IPS DF 6.9 (cell line): ENCODE measurements around the gene INSYN1.

Experiments
- DNase-seq: peaks from one replicate; pipeline ENCODE4 v3.0.0-alpha.2; 2013; ENCODE audit warnings: low read depth, low spot score
- H3K27ac ChIP-seq: one replicate; pipeline ENCODE4 v1.5.1; 2013; ENCODE audit warnings: low read length, control low read depth
- H3K27me3 ChIP-seq: 2 replicates; pipeline ENCODE4 v1.6.1; 2013; ENCODE audit warnings: mild to moderate bottlenecking, low read length; ENCODE audit not compliant: control insufficient read depth, insufficient read depth
- H3K36me3 ChIP-seq: 2 replicates; pipeline ENCODE4 v1.6.1; 2013; ENCODE audit warnings: low read length; ENCODE audit not compliant: control insufficient read depth, insufficient read depth
- H3K4me1 ChIP-seq: 2 replicates; pipeline ENCODE4 v1.6.1; 2013; ENCODE audit warnings: low read length; ENCODE audit not compliant: control insufficient read depth, insufficient read depth
- H3K4me3 ChIP-seq: 2 replicates; pipeline ENCODE4 v1.5.1; 2013; ENCODE audit warnings: mild to moderate bottlenecking, low read length
- H3K9me3 ChIP-seq: 2 replicates; pipeline ENCODE4 v1.6.1; 2013; ENCODE audit warnings: low read length, inconsistent platforms; ENCODE audit not compliant: control insufficient read depth, insufficient read depth
- WGBS: extraction: QIAGEN DNeasy Blood & Tissue Kit; methylation state at CpG from one replicate; pipeline ENCODE4 v1.1.7; 2013; ENCODE audit warnings: mixed read lengths, missing lambda C conversion rate; ENCODE audit not compliant: insufficient read length, insufficient coverage; 5-methylcytosine and 5-hydroxymethylcytosine counted together

The INSYN1 gene

GRCh38 chr15:73700041-73700842 is 52.9 kb downstream of the INSYN1 start:
- H3K4me1 ChIP-seq: peaks cover 4% of the 10 kb centered on the region
- peak; percentile 47 for DNase-seq
- no peak overlapping the region for H3K4me3 ChIP-seq
- peaks cover 4% of the 10 kb centered on the region for H3K36me3 ChIP-seq
- no peaks in the 10 kb centered on the region for H3K27me3 ChIP-seq
- H3K9me3 ChIP-seq: no peaks in the 10 kb centered on the region
- WGBS: no CpG with 5 or more reads among the region's 13 CpGs
- H3K27ac ChIP-seq: no peak overlapping the region

- WGBS: no CpG with 5 or more reads among the region's 14 CpGs
- DNase-seq: no peak
- H3K36me3 ChIP-seq: peaks cover 3% of the 10 kb centered on the region; the same call in 1 of the 2 replicates
- H3K9me3 ChIP-seq: no peaks in the 10 kb centered on the region
- H3K27ac ChIP-seq: no peak overlapping the region
- H3K4me1 ChIP-seq: peaks cover 6% of the 10 kb centered on the region
- H3K27me3 ChIP-seq: no peaks in the 10 kb centered on the region
- H3K4me3 ChIP-seq: no peak overlapping the region
Observed at GRCh38 chr15:73699249-73700040, 53.7 kb downstream of the INSYN1 start.

- Histone ChIP-seq H3K27ac (no peak overlapping the region), H3K4me1 (peaks cover 5% of the 10 kb centered on the region), H3K36me3 (no peaks in the 10 kb centered on the region), H3K4me3 (no peak overlapping the region), H3K27me3 (no peaks in the 10 kb centered on the region), H3K9me3 (no peaks in the 10 kb centered on the region)
- no peak for DNase-seq
- no CpG with 5 or more reads among the region's 9 CpGs for WGBS
Observed at GRCh38 chr15:73697033-73697467, 56.1 kb downstream of the INSYN1 start.

GRCh38 chr15:73696641-73697001 is 56.5 kb downstream of the INSYN1 start:
- Histone ChIP-seq H3K9me3 (no peaks in the 10 kb centered on the region), H3K4me3 (no peak overlapping the region), H3K27me3 (no peaks in the 10 kb centered on the region), H3K27ac (no peak overlapping the region), H3K36me3 (no peaks in the 10 kb centered on the region), H3K4me1 (peaks cover 5% of the 10 kb centered on the region)
- DNase-seq: no peak
- WGBS: no CpG with 5 or more reads among the region's 1 CpG

- WGBS: no CpG with 5 or more reads among the region's 16 CpGs
- Histone ChIP-seq H3K9me3 (no peaks in the 10 kb centered on the region), H3K27ac (no peak overlapping the region), H3K27me3 (no peaks in the 10 kb centered on the region), H3K36me3 (no peaks in the 10 kb centered on the region), H3K4me3 (no peak overlapping the region), H3K4me1 (peaks cover 5% of the 10 kb centered on the region)
- no peak for DNase-seq
Observed at GRCh38 chr15:73695773-73696640, 57.1 kb downstream of the INSYN1 start.

- WGBS: no CpG with 5 or more reads among the region's 5 CpGs
Observed at GRCh38 chr15:73694419-73694818, 58.7 kb downstream of the INSYN1 start.

GRCh38 chr15:73691396-73691795 is 61.8 kb downstream of the INSYN1 start:
- Histone ChIP-seq H3K36me3 (no peaks in the 10 kb centered on the region), H3K27me3 (no peaks in the 10 kb centered on the region), H3K4me1 (peaks cover 4% of the 10 kb centered on the region; the same call in 1 of the 2 replicates), H3K27ac (no peak overlapping the region), H3K9me3 (no peaks in the 10 kb centered on the region), H3K4me3 (no peak overlapping the region)
- DNase-seq: no peak
- WGBS: no CpG with 5 or more reads among the region's 6 CpGs

More at GRCh38 chr15:73694419-73694818, 58.7 kb downstream of the INSYN1 start:
- no peak overlapping the region for H3K4me3 ChIP-seq
- DNase-seq: no peak
- peaks cover 5% of the 10 kb centered on the region for H3K4me1 ChIP-seq
- H3K36me3 ChIP-seq: no peaks in the 10 kb centered on the region
- H3K27me3 ChIP-seq: no peaks in the 10 kb centered on the region
- H3K9me3 ChIP-seq: no peaks in the 10 kb centered on the region
- no peak overlapping the region for H3K27ac ChIP-seq

GRCh38 chr15:73688455-73688854 is 64.7 kb downstream of the INSYN1 start:
- WGBS: no CpG with 5 or more reads among the region's 6 CpGs
- Histone ChIP-seq H3K36me3 (no peaks in the 10 kb centered on the region), H3K4me3 (no peak overlapping the region), H3K4me1 (peaks cover 6% of the 10 kb centered on the region), H3K27me3 (no peaks in the 10 kb centered on the region), H3K27ac (no peak overlapping the region), H3K9me3 (no peaks in the 10 kb centered on the region)
- no peak for DNase-seq

- no CpG with 5 or more reads among the region's 2 CpGs for WGBS
- no peak overlapping the region for H3K4me3 ChIP-seq
- H3K9me3 ChIP-seq: no peaks in the 10 kb centered on the region
- H3K27me3 ChIP-seq: no peaks in the 10 kb centered on the region
- no peak overlapping the region for H3K27ac ChIP-seq
- peaks cover 6% of the 10 kb centered on the region for H3K4me1 ChIP-seq
- no peaks in the 10 kb centered on the region for H3K36me3 ChIP-seq
- no peak for DNase-seq
Observed at GRCh38 chr15:73687351-73687750, 65.8 kb downstream of the INSYN1 start.

GRCh38 chr15:73686781-73687256 is 66.3 kb downstream of the INSYN1 start:
- Histone ChIP-seq H3K4me3 (no peak overlapping the region), H3K27me3 (no peaks in the 10 kb centered on the region), H3K4me1 (peaks cover 6% of the 10 kb centered on the region), H3K27ac (no peak overlapping the region), H3K9me3 (no peaks in the 10 kb centered on the region), H3K36me3 (no peaks in the 10 kb centered on the region)
- no CpG with 5 or more reads among the region's 4 CpGs for WGBS
- DNase-seq: no peak
